ENCODE data around the gene RAB36. TPM values are rescaled to one million over a fixed set of nuclear protein-coding genes. Genes with fewer than 3 reads are reported as not detected.
A peak's percentile ranks its signal among the peaks of the same experiment; 100 is the strongest.

Gene RAB36
- total and polyA plus RNA-seq, 9 of the 15 experiments (the other 6 are each of a cell fraction or from before 2014, with no cell fraction given): 0.04 to 0.50 (median 0.08) TPM; not detected in 3

DNA sequence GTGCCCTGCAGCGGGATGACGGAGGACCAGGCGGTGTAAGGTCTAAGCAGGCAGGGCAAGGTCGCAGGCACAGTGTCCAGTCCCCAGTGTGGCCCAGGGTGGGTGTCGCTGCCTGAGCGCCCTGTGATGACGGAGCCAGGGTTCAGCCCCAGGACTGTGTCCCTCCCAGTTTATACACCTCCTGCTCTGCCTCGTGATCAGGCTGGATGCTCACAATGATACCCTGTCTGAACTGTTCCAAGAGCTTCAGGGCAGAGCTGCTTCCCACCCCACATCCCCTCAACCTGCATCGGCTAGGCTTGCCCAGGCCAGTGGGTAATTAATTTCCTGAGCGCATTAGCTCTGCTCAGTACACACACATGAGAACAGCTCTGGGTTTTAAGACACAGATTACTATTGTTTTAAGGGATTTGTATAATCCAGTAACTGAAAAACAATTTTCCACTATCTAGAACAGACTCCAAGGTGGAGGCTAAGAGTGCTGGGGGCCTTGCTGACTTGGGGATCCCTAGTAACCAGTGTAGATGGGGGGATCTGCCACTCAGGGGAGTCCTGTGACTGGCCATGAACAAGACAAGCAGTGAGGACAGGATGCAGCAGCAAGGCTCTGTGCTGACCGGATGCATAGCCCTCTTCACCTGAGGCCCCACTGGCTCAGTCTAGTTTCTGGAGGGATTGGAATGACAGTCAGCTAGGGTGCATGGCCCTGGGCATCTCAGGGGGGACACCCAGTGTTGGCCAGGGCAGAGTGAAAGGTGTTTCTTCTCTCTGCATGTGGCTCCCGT, 40.9 kb upstream of the RAB36 start (continued):
- TF ChIP-seq, protein P1, sequence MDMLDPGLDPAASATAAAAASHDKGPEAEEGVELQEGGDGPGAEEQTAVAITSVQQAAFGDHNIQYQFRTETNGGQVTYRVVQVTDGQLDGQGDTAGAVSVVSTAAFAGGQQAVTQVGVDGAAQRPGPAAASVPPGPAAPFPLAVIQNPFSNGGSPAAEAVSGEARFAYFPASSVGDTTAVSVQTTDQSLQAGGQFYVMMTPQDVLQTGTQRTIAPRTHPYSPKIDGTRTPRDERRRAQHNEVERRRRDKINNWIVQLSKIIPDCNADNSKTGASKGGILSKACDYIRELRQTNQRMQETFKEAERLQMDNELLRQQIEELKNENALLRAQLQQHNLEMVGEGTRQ (CRISPR knock-in tag; IDR thresholded peaks at IDR 0.05): peak; percentile 7; the same call in 1 of the 2 replicates
- TF ChIP-seq TEAD1 (CRISPR knock-in tag; IDR thresholded peaks at IDR 0.05) (no peak), CREB1 (IDR thresholded peaks at IDR 0.05) (peak; percentile 74; the same call in 1 of the 2 replicates), CREB1 (CRISPR knock-in tag; IDR thresholded peaks at IDR 0.05) (no peak), SLC30A9 (CRISPR knock-in tag; IDR thresholded peaks at IDR 0.05) (no peak), KAT7 (CRISPR knock-in tag; IDR thresholded peaks at IDR 0.05; ENCODE audit: borderline replicate concordance) (no peak), HIVEP1 (CRISPR knock-in tag; IDR thresholded peaks at IDR 0.05) (no peak), FOXJ2 (tag; IDR thresholded peaks at IDR 0.05) (no peak), TCF3 (CRISPR knock-in tag; IDR thresholded peaks at IDR 0.05) (no peak), IRF2 (CRISPR knock-in tag; IDR thresholded peaks at IDR 0.05) (no peak), NCOA1 (IDR thresholded peaks at IDR 0.05; ENCODE audit: low read depth) (no peak), ATF7 (IDR thresholded peaks at IDR 0.05) (no peak), TAF9B (IDR thresholded peaks at IDR 0.05; ENCODE audit: partially characterized antibody) (no peak), SIN3B (IDR thresholded peaks at IDR 0.05; ENCODE audit: low read depth) (no peak), EWSR1 (IDR thresholded peaks at IDR 0.05; ENCODE audit: borderline replicate concordance, low read depth, partially characterized antibody) (no peak), ELF2 (CRISPR knock-in tag; IDR thresholded peaks at IDR 0.05) (no peak), BHLHE40 (IDR thresholded peaks at IDR 0.05; ENCODE audit: low read length) (0 out of 2 replicates have a peak, but pooled peaks have one; percentile 8)
- TF ChIP-seq, protein P2, sequence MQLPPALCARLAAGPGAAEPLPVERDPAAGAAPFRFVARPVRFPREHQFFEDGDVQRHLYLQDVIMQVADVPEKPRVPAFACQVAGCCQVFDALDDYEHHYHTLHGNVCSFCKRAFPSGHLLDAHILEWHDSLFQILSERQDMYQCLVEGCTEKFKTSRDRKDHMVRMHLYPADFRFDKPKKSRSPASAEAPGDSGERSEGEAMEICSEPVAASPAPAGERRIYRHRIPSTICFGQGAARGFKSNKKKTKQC (CRISPR knock-in tag; IDR thresholded peaks at IDR 0.05): no peak
- TF ChIP-seq, protein P3, sequence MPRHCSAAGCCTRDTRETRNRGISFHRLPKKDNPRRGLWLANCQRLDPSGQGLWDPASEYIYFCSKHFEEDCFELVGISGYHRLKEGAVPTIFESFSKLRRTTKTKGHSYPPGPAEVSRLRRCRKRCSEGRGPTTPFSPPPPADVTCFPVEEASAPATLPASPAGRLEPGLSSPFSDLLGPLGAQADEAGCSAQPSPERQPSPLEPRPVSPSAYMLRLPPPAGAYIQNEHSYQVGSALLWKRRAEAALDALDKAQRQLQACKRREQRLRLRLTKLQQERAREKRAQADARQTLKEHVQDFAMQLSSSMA (CRISPR knock-in tag; IDR thresholded peaks at IDR 0.05): no peak
- TF ChIP-seq, protein P4, sequence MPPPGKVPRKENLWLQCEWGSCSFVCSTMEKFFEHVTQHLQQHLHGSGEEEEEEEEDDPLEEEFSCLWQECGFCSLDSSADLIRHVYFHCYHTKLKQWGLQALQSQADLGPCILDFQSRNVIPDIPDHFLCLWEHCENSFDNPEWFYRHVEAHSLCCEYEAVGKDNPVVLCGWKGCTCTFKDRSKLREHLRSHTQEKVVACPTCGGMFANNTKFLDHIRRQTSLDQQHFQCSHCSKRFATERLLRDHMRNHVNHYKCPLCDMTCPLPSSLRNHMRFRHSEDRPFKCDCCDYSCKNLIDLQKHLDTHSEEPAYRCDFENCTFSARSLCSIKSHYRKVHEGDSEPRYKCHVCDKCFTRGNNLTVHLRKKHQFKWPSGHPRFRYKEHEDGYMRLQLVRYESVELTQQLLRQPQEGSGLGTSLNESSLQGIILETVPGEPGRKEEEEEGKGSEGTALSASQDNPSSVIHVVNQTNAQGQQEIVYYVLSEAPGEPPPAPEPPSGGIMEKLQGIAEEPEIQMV (tag; conservative IDR thresholded peaks at IDR 0.05; ENCODE audit: low read depth): no peak
- TF ChIP-seq, protein P5, sequence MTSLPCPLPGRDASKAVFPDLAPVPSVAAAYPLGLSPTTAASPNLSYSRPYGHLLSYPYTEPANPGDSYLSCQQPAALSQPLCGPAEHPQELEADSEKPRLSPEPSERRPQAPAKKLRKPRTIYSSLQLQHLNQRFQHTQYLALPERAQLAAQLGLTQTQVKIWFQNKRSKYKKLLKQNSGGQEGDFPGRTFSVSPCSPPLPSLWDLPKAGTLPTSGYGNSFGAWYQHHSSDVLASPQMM (CRISPR knock-in tag; IDR thresholded peaks at IDR 0.05): no peak
- TF ChIP-seq, protein P6, sequence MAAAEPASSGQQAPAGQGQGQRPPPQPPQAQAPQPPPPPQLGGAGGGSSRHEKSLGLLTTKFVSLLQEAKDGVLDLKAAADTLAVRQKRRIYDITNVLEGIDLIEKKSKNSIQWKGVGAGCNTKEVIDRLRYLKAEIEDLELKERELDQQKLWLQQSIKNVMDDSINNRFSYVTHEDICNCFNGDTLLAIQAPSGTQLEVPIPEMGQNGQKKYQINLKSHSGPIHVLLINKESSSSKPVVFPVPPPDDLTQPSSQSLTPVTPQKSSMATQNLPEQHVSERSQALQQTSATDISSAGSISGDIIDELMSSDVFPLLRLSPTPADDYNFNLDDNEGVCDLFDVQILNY (CRISPR knock-in tag; IDR thresholded peaks at IDR 0.05): no peak
- TF ChIP-seq, protein P7, sequence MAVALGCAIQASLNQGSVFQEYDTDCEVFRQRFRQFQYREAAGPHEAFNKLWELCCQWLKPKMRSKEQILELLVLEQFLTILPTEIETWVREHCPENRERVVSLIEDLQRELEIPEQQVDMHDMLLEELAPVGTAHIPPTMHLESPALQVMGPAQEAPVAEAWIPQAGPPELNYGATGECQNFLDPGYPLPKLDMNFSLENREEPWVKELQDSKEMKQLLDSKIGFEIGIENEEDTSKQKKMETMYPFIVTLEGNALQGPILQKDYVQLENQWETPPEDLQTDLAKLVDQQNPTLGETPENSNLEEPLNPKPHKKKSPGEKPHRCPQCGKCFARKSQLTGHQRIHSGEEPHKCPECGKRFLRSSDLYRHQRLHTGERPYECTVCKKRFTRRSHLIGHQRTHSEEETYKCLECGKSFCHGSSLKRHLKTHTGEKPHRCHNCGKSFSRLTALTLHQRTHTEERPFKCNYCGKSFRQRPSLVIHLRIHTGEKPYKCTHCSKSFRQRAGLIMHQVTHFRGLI (CRISPR knock-in tag; IDR thresholded peaks at IDR 0.05): no peak

All from K562 (cell line).